ENCODE data around the gene FCHO2. TPM values are rescaled to one million over a fixed set of nuclear protein-coding genes. Genes with fewer than 3 reads are reported as not detected.

The FCHO2 gene, protein sequence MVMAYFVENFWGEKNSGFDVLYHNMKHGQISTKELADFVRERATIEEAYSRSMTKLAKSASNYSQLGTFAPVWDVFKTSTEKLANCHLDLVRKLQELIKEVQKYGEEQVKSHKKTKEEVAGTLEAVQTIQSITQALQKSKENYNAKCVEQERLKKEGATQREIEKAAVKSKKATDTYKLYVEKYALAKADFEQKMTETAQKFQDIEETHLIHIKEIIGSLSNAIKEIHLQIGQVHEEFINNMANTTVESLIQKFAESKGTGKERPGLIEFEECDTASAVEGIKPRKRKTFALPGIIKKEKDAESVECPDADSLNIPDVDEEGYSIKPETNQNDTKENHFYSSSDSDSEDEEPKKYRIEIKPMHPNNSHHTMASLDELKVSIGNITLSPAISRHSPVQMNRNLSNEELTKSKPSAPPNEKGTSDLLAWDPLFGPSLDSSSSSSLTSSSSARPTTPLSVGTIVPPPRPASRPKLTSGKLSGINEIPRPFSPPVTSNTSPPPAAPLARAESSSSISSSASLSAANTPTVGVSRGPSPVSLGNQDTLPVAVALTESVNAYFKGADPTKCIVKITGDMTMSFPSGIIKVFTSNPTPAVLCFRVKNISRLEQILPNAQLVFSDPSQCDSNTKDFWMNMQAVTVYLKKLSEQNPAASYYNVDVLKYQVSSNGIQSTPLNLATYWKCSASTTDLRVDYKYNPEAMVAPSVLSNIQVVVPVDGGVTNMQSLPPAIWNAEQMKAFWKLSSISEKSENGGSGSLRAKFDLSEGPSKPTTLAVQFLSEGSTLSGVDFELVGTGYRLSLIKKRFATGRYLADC
- 25.5 and 31.1 TPM in 2 replicates for total RNA-seq

GRCh38 chr5:72955768-72956323 lies at the start of gene FCHO2:
Gene FCHO2 (plus strand): TSS chr5:72956041. CDS start chr5:72956097, 56 bp downstream.

DNA sequence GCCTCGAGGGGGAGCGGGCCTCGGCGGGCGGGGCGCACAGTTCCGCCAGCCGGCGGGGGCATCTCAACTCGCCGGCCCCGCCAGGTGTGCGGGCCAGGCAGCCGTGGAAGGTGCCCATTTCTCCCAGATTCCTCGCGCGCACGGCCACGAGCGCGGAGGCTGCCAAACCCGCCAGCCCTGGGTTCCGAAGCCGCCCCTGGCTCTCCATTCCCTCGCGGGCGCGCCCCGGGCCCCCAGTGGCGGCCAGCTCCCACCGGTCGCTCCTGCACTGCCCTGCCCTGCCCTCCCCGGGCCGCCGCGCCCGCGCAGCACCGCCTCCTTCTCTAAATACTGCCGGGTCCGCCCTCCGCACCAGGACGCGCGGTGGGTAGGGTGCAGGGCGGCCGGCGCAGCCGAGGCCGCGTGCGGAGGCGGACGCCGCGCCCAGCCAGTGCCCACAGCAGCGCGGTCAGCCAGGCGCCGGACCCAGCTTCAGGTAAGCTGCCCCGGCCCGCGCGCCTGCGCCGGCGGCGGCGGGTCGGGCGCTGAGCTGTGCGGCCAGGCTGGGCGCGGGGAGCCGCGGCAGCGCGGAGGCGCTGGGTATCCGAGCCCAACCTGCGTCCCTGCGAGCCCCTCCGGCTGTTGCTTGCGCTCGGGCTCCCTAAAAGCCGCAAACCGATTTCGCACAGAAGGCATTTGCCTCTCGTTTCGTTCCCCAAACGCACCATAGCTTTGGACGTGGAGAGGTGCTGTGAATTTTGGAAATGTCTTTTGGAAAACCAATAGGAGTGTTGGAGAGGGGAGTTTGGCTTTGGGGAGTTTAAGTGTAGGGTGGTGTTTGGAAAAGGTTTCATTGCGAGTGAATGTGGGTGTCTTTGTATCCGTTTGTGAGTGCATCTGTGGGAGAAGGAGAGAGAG lies 164.6 kb downstream of the FCHO2 start, which contains the start of gene TMEM171:
Gene TMEM171, plus strand, starts transcription at position 354 of the 897 bp plus-strand sequence. CDS start 2,799 bp downstream, outside the sequence.

Other genes with a start within 250 kb of the FCHO2 start
- 240 and 302 TPM in 2 replicates for gene TNPO1, start 139.4 kb upstream of the FCHO2 start, total RNA-seq
- gene TMEM171, start 164.5 kb downstream of the FCHO2 start, total RNA-seq, result 0.39 and 3.1 TPM in 2 replicates
- not detected in 2 replicates for gene TMEM174, start 217.2 kb downstream of the FCHO2 start, total RNA-seq